ENCODE measurements around the gene LEMD2. TPM values are rescaled to one million over a fixed set of nuclear protein-coding genes. Genes with fewer than 3 reads are reported as not detected.

Gene LEMD2
- total RNA-seq, 4 donors from 2014 or later: 31.0 to 83.3 (median 37.6) TPM

GRCh38 chr6:33774774-33775173, 14.2 kb downstream of the LEMD2 start:
- H3K36me3 ChIP-seq: no peaks in the 10 kb centered on the region
- H3K4me1 ChIP-seq: no peaks in the 10 kb centered on the region
- intact Hi-C loops (cut with DNase I; ENCODE audit: low total_unique reads): loop anchor here (10.0 kb wide), 1 partner anchor 380 kb away; no protein-coding TSS in a partner anchor
- H3K27ac ChIP-seq: no peak overlapping the region
- no peaks in the 10 kb centered on the region for H3K27me3 ChIP-seq
- DNase-seq: no peak
- H3K4me3 ChIP-seq: no peak overlapping the region
- H3K9me3 ChIP-seq: no peaks in the 10 kb centered on the region
- TF ChIP-seq POLR2A (IDR thresholded peaks at IDR 0.05): no peak
- TF ChIP-seq, protein P1, sequence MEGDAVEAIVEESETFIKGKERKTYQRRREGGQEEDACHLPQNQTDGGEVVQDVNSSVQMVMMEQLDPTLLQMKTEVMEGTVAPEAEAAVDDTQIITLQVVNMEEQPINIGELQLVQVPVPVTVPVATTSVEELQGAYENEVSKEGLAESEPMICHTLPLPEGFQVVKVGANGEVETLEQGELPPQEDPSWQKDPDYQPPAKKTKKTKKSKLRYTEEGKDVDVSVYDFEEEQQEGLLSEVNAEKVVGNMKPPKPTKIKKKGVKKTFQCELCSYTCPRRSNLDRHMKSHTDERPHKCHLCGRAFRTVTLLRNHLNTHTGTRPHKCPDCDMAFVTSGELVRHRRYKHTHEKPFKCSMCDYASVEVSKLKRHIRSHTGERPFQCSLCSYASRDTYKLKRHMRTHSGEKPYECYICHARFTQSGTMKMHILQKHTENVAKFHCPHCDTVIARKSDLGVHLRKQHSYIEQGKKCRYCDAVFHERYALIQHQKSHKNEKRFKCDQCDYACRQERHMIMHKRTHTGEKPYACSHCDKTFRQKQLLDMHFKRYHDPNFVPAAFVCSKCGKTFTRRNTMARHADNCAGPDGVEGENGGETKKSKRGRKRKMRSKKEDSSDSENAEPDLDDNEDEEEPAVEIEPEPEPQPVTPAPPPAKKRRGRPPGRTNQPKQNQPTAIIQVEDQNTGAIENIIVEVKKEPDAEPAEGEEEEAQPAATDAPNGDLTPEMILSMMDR (IDR thresholded peaks at IDR 0.05): no peak

GRCh38 chr6:33772902-33773472, 15.9 kb downstream of the LEMD2 start:
- Histone ChIP-seq H3K9me3 (no peaks in the 10 kb centered on the region), H3K27ac (peak overlapping the region in 1 of 2 donors; percentile 82), H3K27me3 (no peaks in the 10 kb centered on the region), H3K4me3 (no peak overlapping the region), H3K36me3 (no peaks in the 10 kb centered on the region), H3K4me1 (no peaks in the 10 kb centered on the region)
- TF ChIP-seq, protein P1 (IDR thresholded peaks at IDR 0.05): no peak
- TF ChIP-seq POLR2A (IDR thresholded peaks at IDR 0.05): no peak
- intact Hi-C loops (cut with DNase I; ENCODE audit: low total_unique reads): loop anchor here (10.0 kb wide), 1 partner anchor 382 kb away; no protein-coding TSS in a partner anchor
- DNase-seq: no peak

DNA sequence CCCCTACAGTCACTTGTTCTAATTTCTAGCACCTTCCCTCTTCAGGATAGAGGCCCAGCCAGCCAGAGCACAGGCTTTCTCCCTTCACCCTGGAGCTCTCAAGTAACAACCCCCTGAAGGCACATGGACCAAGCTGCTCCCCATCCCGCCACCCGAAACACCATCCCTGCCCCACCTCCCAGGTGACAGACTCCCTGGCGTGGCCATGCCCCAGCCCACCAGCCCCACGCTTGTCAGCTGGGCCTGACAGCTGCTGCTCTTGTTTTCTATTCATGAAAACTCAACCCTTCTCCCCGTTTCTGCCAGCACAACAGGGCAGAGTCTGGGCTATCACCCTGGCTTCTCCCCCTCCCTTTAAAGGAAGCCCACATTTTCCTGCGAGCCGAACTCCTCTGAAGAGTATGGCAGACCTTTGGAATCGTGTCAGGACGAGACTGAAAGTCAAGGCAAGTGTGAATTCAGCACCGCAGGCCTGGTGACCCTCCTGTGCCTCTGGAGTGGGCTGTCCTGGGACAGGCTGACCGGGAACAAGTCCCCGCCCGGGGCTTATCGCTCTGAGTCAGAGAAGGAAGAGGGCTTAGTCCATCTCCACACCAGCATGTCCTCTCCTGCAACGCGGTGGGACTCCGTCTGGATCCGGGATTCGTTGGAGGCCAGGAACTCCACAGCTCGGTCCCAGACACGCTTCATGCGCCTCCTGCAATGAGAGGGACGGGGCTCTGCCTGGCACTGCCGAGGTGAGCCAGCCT, 16.7 kb downstream of the LEMD2 start:
- H3K4me3 ChIP-seq: no peak overlapping the region
- H3K27ac ChIP-seq: peak overlapping the region; percentile 75 to 82
- no peaks in the 10 kb centered on the region for H3K36me3 ChIP-seq
- intact Hi-C loops (cut with DNase I; ENCODE audit: low total_unique reads): loop anchor here (10.0 kb wide), 1 partner anchor 383 kb away; no protein-coding TSS in a partner anchor
- TF ChIP-seq, protein P1 (IDR thresholded peaks at IDR 0.05): no peak
- TF ChIP-seq POLR2A (IDR thresholded peaks at IDR 0.05): no peak
- H3K4me1 ChIP-seq: no peaks in the 10 kb centered on the region
- H3K27me3 ChIP-seq: no peaks in the 10 kb centered on the region
- no peak for DNase-seq
- no peaks in the 10 kb centered on the region for H3K9me3 ChIP-seq

DNA sequence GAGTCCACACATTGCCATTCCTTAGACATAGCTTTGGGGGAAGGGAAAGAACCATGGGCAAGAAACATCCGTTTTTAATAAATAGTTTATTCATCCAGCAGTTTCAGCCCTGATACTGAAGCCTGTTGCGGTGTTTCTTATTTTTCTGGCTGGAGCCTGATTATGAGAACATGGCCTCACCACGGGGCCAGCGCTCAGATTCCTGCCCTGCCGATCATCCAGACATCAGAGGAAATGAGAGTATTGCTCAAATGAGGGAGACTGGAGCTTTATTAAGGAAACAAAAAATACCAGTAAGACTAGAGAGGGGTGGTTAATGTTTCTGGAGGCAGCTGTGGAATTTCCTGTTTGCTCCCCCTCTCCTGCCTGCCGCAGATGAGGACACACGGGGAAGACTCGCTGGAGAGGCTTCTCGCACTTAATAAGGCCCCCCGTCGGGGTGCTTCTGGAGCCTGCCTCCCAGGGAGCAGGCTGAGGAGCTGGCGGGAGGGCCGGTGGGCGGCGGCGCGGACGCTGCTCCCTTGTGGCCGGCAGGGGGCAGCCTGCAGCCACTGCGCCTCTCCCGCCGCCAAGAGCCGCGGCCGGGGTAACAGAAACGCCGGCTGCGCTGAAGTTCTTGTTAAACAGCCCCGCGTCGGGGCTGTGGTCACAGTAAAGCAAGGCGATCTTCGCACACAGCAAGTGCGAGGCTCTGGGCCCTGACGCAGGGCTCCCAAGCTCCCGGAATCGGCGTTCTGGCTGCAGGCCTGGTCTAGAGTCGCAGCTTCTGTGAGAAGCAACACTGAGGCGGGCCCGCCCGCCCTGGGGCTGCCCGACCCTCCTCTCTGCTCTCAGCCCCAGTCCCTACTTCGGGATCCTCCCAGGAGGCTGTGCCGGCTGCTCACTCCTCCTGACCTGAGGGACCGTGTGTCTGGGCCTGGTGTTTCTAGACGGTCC, 17.5 kb downstream of the LEMD2 start:
- no peak for TF ChIP-seq POLR2A (IDR thresholded peaks at IDR 0.05)
- TF ChIP-seq, protein P1 (IDR thresholded peaks at IDR 0.05): peak; percentile 94 to 97 (median 96)
- no peak overlapping the region for H3K4me3 ChIP-seq
- H3K9me3 ChIP-seq: no peaks in the 10 kb centered on the region
- peak; percentile 70 to 83 for DNase-seq
- H3K36me3 ChIP-seq: no peaks in the 10 kb centered on the region
- H3K27me3 ChIP-seq: no peaks in the 10 kb centered on the region
- peak overlapping the region; percentile 75 to 82 for H3K27ac ChIP-seq
- no peaks in the 10 kb centered on the region for H3K4me1 ChIP-seq
- intact Hi-C loops (cut with DNase I; ENCODE audit: low total_unique reads): loop anchor here (10.0 kb wide), 1 partner anchor 383 kb away; no protein-coding TSS in a partner anchor
